OCI-LY7 (cell line): ENCODE measurements around the gene ACD.

Experiments
- CTCF ChIP-seq: fragments of 200-600 bp; sonication (generic); conservative IDR thresholded peaks from 2 replicates; pipeline ENCODE4 v1.5.1; 2014; ENCODE audit warnings: mild to moderate bottlenecking, antibody characterized with exemption, low read length, moderate library complexity, mixed read lengths
- EZH2phosphoT487 ChIP-seq: fragments of 200-600 bp; sonication (generic); IDR thresholded peaks from 2 replicates; pipeline ENCODE4 v1.6.1; 2018; ENCODE audit warnings: low read depth, borderline replicate concordance, mild to moderate bottlenecking, mixed run types, antibody characterized with exemption, low read length, moderate library complexity, mixed read lengths

GRCh38 chr16:67628216-67628615 is 31.8 kb downstream of the ACD start:
- TF ChIP-seq CTCF (no peak), EZH2phosphoT487 (no peak)
